T-helper 22 cell (primary cell): ENCODE data around the gene ELK4.
A peak's percentile ranks its signal among the peaks of the same experiment; 100 is the strongest.

Experiments
- DNase-seq: peaks from one replicate; pipeline ENCODE4 v3.0.0-alpha.2; 2020; ENCODE audit warnings: low read depth

Gene ELK4

DNA sequence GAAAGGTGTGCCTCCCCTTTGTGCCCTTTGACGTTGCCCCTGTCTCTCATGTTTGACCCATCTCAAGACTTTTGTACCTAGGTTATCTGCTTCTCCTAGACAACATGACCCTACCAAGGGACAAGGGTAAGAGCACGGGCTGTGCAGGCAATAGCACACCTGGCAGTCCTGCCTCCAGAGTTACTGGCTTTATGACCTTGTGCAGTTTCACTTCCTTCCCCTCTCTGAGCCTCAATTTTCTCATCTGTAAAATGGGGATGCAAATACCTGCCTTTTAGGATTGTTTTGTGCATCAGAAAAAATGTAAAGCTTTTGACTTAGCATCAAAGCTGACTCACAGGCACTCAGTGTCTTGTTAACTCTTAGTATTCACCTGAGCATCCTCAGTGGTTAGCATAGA is 36.4 kb downstream of the ELK4 start:
- DNase-seq = no peak

DNA sequence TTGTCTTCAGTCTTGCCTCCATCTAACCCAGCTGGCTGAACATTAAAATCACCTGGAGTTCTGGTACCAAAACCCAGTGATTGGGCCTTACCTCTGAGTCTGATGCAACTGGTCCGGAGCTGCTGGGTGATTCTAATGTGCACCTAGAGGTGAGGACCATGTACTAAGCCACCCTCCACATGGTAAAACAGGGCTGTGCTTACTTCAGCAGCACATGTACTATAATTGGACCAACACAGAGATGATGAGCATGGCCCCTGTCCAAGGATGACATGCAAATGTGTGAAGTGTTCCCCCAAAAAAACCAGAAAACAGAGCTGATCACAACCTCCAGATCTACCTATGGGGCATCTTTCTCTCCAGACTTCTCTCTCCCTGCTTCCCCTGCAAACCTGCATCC is 37.0 kb downstream of the ELK4 start:
- no peak for DNase-seq

DNA sequence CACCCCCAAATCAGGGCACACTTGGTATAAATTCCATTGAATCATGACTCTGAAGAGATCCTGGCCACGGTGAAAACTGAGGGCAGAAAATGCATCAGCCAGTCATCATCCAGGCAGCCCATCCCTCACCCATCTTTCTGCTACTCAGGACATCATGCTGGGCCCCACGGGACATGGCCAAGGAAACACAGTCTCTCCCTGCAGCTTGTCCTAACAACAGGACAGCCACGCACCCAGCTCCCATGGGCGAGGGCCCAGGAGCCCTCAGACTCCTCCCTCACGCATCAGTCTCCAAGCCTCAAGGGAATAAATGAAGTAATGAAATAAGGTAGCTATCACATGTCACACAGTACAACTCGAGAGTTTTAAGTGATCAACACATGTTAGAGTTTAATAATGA is 37.8 kb downstream of the ELK4 start:
- no peak for DNase-seq

DNA sequence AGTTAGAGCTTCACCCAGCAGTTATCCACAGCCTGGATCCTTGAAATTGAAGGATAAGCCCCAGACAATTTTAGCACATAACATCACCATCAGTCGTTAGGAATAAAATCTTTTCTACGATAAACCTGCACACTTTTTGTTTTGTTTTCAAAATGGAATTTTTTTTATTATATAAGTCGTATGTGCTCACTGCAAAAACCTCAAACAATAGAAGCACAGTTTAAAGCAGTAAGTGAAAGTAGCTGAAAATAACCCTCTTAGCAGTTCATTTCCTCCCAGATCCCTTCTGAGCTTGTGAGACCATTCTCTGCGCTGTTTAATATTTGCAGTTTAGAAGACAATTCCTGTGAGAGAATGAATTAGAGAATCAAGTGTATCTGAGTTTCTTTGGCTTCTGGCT is 38.3 kb downstream of the ELK4 start:
- no peak for DNase-seq

DNA sequence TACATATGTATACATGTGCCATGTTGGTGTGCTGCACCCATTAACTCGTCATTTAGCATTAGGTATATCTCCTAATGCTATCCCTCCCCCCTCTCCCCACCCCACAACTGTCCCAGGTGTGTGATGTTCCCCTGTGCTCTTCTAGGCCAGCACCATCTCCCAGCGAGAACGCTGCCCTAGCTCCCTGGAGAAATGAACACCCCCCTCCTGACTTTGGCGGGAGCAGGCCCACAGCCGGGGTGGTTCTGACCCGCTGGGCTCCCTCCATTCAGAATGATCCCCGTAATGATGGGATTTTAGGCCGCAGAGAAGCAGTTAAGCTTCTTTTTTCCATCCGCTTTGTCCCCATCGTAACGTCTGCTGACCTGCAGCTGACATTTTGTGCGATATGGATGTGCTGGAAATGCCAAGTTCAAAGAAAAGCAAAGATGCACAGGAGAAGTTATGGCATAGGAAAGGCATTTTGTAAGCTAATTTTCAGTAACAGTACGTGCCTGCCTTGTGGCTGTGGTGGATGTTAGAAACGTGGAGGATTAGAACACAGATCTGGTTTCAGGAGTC is 39.3 kb downstream of the ELK4 start:
- DNase-seq = no peak

DNA sequence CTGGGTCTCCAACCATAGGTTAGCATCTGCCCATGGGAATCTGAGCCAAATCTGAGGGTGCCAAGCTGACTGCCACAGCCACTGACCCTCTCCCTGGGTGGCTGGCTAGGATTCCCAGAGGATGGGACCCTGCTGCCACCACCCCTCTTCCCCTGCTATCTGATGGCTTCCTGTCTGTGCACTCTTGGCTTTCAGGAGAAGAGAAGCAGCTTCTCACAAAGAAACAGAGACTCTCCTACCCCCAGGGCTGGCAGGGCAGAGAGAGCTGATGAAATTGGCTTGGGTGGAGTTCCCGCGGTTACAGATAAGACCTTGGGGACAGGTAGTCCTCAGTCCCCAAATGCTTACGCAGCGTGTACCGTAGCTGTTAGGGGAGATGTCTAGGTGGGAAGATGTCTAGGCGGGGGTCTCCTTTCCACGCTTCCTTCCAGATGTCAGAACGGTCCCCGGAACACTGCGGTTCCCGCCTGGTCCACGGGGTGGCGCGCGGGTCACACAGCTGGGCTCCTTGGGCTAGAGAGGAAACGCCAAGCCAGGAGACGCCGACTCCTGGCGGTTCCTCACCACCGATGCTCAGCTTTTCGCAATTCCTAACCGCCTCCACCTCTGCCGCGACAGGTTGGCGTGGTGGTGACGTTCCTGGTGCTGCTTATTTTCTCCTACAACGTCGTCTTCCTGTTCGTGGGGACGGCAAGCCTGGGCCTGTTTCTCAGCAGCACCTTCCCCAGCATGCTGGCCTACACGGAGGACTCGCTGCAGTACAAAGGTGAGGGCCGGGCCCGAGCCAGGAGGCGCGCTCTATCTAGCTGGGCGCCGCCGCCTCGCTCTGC is 40.1 kb downstream of the ELK4 start:
- DNase-seq = peak; percentile 67

DNA sequence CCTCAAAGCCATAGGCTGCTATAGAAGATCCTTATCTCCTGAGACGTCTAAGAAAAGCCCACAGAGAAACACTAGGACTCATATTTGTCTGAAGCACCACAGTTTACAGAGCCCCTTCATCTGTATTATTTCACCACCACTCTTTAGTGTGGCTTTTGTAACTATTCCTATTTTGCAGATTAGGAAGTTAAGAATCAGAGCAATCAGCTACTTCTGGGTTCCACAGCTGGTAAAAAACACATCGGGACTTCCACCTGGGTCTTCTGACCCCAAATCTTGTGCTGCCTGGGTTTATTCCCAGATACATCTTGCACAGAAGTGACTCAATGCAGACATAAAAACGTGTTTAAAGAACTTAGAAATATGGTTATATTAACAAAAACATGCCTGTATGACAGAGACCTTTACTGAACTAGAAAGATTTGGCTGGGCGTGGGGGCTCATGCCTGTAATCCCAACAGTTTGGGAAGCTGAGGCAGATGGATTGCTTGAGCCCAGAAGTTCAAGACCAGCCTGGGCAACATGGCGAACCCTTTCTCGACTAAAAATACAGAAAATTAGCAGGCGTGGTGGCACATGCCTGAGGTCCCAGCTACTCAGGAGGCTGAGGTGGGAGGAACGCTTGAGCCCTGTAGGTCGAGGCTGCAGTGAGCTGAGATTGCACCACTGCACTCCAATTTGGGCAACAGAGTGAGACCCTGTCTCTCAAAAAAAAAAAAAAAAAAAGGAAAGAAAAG is 40.9 kb downstream of the ELK4 start:
- no peak for DNase-seq

DNA sequence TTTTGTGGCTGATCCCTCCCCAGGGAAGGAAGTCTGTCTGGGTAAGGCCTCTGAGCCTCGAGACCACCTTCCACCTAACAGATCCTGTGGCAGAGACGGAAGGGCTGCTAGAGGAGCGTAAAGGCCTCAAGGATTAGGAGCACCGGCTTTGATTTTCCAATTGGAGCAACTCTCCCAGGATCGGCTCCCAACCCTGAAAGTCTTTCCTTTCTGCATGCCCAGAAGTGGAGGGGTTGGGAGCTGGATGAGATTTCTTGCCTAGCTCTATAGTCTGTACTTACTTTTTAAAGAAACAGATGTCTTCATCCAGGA is 41.4 kb downstream of the ELK4 start:
- DNase-seq = no peak

DNA sequence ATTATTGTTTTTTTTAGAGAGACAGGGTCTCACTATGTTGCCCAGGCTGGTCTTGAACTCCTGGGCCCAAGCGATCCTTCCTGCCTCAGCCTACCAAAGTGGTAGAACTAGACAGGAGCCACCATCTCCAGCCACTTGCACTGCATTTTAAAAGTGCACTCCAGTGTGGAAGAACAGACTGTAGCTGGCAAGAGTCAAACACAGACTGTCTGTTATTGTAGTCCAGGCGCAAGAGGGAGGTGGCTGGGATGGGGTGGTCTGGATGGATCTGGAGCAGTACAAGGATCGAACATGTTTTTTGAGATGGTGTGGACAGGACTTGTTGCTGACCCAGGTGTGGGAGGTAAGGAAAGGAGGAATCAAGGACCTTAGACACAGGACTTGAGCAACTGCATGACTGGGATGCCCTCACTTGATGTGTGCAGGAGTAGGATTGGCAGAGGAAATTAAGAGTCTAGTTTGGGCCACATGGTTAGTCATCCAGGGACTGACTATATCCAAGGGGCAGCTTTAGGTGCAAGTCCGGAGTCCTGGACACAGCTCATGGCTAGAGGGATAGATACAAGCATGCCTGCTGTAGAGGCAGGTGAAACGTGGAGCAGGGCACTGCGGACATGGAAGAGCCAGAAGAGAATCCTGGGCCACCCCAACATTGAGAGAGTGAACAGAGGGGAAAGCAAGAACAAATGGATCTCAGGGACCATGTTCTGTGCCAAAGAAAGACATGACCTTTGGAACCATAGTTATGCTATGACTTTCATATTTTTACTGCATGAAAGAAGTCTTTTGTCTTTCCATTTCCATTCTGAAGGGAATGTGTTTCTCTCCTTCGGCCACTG is 42.0 kb downstream of the ELK4 start:
- no peak for DNase-seq

DNA sequence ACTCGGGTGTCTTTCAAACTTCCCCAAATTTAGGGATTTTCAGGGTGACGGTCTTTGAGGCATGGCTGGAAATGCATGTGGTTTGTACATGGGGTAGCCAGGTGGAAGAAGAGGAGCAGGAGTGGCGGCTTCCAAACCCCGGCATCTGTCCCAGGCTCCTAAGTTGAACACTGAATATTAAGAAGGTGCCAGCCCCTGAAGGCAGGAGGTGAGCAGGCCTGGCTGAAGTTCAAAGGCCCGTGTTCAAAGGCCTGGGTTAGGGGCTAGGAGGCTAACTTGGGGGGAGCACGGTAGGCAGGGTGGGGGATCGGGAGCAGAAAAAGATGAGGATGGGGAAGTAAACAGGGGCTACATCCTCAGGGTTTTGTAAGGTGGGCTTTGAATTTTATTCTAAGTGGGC is 42.8 kb downstream of the ELK4 start:
- DNase-seq = no peak

DNA sequence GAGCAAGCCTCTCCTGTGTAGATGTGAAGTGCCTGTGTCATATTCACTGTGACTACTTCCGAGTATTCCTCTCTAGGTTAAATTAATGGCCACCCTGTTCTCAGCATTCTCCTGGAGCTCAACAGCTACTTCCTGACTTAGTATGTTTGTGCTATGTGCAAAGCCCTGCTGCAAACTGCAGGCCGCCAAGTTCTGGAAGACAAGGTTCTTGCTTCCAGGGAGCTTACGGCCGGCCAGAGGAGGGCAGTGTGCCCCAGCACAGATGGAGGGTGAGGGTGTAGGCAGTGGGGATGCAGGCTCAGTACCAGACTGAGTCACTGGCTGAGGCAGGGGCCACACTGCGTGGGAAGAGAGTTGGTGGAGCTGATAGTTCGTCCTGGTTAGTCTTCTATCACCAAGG is 43.2 kb downstream of the ELK4 start:
- DNase-seq = no peak

DNA sequence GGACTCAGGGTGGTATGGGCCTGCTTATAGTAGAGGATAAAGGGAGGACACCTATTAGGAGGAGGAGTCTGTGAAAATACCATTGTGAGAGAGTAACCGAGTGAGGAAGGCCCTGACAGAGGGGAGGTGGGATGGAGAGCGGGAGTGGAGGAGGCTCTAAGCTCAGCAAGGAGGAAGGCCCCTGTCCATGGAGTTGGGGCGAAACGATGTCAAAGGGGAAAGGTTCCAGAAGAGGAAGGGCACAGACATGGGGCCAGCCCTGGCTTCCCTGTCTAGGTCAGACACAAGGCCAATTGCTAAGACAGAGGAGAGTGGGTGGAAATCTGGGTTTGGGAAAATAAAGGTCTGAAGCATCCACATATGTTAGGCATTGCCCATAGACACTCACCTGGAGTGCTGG is 44.2 kb downstream of the ELK4 start:
- DNase-seq = no peak

DNA sequence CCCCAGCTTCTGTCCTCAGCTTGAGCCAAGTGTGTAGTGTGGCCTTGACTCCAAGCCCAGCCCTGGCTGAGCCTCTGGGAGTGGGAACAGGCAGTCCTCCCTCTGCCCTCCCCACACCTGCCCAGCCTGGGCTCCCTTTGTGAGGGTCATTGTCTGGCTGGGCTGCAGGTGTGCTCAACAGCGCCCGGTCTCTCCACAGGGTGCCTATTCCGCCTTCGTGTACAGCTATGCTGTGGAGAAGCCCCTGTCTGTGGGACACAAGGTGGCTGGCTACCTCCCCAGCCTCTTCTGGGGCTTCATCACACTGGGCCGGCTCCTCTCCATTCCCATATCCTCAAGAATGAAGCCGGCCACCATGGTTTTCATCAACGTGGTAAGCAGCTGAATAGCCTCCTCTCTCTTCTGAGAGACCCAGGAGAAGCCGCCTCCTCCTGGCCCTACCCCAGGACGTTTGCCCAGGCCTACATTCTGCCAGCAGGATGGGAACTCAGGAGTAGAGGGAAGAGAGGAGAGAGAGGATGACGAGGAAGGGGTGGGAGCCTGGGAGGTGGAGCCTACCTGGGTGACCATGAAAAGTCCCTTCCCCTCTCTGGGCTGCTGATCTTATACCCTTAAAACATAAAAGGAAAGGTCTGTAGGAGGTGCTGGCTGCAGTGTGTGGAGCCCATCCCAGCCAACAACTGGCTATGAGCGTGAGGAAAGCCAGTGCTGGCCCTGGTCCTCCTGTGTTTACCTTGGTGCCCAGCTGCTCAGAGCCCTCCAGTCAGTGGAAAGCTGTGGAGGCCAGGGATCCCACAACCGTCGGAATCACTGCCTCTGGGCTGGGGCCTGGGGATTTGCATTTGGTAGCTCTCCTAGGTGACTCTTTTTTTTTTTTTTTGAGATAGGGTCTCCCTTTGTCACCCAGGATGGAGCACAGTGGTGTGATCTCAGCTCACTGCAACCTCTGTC is 45.7 kb downstream of the ELK4 start:
- no peak for DNase-seq

DNA sequence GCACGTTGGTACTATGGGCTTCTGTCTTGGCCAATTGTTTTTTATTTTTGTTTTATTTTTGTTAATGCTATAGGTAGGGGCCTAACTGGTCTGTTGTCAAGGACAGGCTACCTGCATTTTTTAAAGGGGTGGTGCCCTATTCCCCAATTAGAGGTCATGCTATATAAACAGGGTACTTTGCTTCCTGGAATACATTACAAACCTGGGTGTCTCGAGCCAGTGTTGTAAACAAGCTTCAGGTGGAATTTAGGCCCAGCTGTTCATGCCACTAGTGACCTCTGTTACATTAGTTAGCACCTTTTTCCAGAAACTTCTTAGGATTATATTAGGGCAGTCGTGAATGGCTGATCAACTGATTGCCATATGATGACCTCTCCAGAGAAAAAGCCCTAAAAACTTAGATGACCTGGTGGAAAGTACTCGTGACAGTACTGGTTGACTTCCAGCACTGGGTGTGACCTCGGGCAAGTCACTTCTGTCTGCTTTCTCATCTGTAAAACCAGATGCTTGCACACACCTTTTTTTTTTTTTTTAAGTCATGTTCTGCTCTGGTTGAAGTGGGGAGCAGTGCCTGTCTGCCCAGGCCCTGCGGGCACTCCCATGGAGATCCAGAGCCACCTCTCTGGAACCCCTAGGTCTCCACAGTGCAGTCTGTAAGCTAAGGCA is 46.5 kb downstream of the ELK4 start:
- no peak for DNase-seq

DNA sequence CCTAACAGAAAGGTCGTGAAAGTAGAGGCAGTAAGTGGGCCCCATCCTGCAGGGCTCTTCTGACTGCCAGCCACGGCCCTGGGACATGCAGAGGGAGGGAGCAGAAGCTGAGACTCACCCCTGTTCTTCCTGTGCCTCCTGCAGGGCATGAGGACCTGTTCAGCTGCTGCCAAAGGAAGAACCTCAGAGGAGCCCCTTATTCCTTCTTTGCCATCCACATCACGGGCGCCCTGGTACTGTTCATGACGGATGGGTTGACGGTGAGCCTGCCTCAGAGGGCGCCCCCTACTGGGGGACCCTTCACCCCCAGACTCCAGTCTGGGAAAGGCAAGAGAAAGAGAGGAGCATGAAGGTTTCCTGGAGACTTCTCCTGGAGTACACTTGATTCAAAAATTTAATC is 47.1 kb downstream of the ELK4 start:
- DNase-seq = no peak

DNA sequence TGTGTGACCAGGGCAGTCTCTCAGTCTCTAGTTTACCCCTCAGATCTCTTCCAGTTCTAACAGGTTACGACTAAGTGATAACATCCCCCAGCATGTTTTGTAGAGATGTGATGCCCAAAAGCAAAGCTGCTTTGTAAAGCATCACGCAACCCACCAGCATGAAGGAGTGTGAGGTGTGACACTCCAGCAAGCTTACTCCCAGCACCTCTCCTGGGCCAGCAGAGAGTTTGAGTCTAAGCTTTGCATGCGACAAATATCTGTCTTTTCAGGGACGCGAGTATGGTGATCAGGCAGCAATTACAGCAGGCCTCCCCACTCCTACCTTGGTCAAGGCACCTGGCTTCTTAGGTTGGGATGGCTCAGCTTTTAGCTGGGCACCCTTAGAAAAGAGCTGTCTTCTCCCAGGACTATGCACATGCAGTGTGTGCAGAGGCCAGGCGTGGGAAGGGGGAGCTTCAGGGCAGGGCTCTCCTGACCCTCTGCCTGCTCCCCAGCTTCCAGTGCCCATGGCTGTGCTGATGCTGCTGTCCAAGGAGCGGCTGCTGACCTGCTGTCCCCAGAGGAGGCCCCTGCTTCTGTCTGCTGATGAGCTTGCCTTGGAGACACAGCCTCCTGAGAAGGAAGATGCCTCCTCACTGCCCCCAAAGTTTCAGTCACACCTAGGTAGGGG is 48.2 kb downstream of the ELK4 start:
- no peak for DNase-seq

DNA sequence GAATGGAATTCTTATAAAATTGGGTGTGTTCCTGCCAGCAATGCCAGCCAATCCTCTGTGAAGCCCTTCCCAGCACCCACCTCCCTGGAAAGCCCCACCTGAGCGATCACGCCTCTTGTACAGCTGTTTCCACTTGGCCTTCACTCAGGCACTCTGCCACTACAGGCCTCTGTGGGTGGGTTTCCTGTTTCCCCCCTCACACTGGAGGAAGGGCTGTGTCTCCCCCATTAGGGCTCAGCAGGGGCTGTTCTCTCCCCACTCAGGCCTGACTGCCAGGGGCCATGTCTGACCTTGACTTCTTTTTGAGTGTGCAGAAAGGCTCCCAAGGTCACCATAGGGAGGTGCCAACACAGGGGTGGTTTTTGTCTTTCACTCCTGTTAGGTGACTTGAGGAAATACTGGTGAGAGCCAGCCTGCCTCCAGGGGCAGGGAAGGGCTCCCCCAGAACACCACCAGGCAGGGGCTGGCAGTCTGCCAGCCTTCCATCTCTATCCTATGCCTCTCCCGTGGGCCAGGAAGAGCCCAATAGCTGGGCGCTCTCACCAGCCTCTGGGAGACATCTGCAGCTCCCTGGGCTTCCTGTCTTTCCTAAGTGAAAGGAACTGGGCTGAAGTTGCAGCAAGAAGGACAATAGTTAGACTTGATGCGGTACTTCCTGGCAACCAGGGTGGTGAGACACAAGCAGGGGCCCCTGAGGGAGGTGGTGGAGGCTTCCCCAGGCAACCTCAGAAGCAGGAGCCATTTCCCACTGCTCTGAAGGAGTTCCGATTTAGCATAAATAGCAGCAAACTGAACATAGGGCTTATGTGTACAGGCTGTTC is 49.1 kb downstream of the ELK4 start:
- no peak for DNase-seq

DNA sequence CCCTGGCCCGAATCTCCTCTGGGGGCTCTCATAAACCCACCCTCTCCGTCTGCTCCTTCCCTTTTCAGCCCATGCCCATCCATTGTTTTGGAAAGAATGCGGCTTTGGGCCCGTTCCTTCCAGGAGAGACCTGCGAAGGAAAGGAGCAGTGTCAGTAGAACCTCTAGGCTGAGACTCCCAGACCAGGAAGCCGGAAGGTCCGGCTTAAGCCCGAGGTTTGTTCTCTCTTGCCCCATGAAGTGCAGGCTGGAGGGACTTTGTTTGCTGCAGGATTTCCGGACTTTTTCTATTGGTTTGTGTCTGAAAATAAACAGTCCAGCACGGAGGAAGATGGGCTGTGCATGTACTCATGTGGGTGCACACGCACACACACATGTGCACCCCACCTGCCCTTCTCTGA is 49.8 kb downstream of the ELK4 start:
- DNase-seq = no peak

DNA sequence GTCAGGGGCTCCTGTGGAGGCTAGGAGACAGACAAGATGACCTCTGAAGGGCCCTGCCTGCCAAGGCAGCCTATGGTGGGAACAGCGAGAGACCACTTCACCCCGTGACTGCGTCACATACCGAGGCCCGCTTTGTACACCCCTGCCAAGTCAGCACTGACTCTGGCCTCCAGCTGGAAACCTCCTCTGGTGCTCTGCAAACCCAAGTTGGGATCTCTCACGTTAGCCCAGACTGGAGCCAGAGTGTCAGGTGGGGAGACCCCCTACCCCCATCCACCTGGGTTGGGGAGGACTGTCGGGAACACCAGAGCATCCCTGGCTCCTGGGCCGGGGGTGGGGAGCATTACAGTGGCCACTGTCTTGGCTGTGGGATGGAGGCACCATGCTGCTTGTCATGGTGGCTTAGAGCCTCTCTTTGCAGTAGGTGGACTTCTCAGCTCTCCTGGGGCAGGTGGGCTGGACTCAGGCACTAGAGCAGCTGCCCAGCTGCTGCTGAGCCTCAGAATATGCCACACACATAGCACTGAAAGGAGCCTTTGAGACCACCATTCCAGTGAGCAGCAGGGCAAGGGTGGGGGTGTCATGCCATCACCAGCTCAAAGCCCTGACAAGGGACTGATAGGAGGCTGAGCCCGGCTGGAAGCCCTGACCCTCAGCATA is 50.4 kb downstream of the ELK4 start:
- DNase-seq = no peak
